Activated CD4-positive, alpha-beta T cell treated with anti-CD3 and anti-CD28 coated beads, Interleukin-2, amount 50 U/mL, for 24 hours (primary cell): ENCODE data around the gene COL7A1.
"Not testable (repeated sequence)": the region's sequence is repeated elsewhere in the genome, so short reads cannot be mapped to it uniquely, and the experiment has no call there.

ENCODE experiments used
- DNase-seq, 2 donors: peaks; one replicate each; pipeline ENCODE4 v3.0.0-alpha.2; 2020; ENCODE audit warnings: low read depth in 1 of 2, low spot score in 1 of 2

COL7A1 gene

GRCh38 chr3:48546203-48546829 lies 48.8 kb downstream of the COL7A1 start:
- no peak for DNase-seq

DNA sequence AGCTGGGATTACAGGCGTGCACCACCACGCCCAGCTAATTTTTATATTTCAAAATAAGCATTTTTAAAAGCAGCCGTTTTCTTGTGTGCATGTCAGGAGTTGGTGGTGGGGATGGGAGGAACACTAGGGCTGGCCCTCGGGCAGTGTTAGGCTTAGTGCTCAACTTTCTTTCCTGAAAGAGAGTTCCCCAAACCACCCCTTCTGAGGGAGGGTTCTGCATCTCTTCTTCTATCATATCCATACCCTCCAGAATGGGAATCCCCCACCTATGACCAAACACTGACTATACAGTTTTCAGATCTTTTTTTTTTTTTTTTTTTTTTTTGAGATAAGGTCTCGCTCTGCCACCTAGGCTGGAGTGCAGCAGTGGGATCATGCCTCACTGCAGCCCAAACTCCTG lies 51.0 kb downstream of the COL7A1 start:
- DNase-seq, result no peak

- no peak for DNase-seq
Measured at GRCh38 chr3:48543271-48543866, 51.8 kb downstream of the COL7A1 start.

- no peak for DNase-seq
Measured at GRCh38 chr3:48538451-48538850, 56.7 kb downstream of the COL7A1 start.

GRCh38 chr3:48536785-48537184 lies 58.3 kb downstream of the COL7A1 start:
- no peak for DNase-seq

GRCh38 chr3:48536116-48536515 lies 59.0 kb downstream of the COL7A1 start:
- DNase-seq, result no peak

DNA sequence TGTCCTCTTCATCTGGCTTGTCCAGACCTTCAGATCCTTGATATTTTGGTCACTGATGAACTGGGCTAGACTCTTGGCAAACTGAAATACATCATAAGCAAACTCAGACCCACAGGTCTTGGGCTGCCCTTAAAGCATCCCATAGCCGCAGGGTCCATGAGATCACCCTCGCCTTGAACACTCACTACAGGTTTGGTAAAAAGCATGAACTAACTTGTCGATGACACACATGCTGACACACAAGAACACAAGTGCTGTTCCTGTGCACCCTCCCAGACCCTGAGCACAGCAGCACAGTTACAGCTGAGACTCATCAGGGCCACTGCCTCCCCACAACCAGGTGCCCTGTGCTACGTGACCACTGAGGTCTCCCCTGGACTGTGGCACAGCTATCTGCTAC lies 59.6 kb downstream of the COL7A1 start:
- no peak for DNase-seq

- DNase-seq, result no peak
Measured at GRCh38 chr3:48532977-48533337, 62.2 kb downstream of the COL7A1 start.

GRCh38 chr3:48532271-48532976 lies 62.7 kb downstream of the COL7A1 start:
- no peak for DNase-seq

GRCh38 chr3:48530701-48531100 lies 64.4 kb downstream of the COL7A1 start:
- DNase-seq, result not testable (repeated sequence)

GRCh38 chr3:48528754-48529153 lies 66.4 kb downstream of the COL7A1 start:
- no peak for DNase-seq

GRCh38 chr3:48528048-48528447 lies 67.1 kb downstream of the COL7A1 start:
- no peak for DNase-seq

DNA sequence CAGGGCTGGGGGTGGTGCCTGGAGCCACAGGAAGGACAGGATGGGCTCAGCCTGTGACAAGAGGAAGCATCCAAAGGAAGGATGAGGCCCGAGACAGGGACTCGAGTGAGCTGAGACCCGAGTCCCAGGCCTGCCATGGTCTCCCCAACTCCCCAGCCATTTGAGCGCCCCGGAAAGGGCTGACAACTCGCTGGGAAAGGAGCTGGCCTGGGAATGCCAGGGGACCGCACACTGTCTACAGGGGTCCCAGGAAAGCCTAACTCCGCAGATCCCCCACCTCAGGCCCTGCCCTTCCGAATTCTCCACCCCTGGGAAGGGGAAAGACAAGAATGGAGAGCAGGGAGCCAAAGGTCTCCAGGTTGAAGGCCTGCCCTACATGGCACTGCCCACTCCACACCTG lies 70.2 kb downstream of the COL7A1 start:
- DNase-seq, result no peak

DNA sequence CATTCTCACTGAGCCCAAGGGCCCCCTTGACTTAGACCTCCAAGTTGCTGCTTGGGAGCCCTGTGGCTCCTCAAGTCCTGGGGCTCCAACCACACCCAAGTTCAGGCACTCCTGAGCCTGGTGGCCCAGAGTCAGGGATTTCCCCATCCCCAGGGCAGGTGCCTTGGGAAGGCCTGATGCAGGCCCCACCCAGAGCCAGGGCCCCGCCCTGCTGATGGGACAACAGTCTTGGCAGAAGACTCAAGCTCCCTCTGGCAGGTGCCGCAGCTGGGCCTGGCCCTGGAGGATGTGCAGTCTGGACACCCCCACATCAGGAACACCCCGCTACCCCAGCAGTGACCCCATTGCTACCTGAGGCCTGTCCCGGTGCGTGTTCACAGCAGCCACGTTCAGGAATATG lies 73.5 kb downstream of the COL7A1 start:
- DNase-seq, result no peak

- DNase-seq, result no peak
Measured at GRCh38 chr3:48519277-48519643, 75.9 kb downstream of the COL7A1 start.

- DNase-seq, result no peak
Measured at GRCh38 chr3:48518638-48519276, 76.4 kb downstream of the COL7A1 start.

- no peak for DNase-seq
Measured at GRCh38 chr3:48518069-48518468, 77.1 kb downstream of the COL7A1 start.

DNA sequence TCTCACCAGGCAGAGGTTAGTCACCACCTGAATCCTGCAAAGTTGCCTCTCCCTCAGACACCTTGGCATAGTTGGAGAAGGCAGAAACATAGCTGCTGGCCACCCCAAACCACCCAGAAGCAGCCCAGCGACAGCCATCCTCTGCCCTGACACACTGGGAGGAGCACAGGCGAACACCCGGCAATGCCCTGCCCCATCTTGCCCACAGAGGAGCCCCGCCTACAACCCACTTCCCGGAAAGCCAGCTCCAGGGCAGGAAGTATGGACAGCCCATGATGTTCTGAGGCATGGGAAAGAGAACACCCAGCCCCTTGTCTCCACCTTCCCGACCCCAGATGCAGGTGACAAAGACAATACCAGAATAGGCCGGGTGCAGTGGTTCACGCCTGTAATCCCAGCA lies 78.6 kb downstream of the COL7A1 start:
- no peak for DNase-seq

DNA sequence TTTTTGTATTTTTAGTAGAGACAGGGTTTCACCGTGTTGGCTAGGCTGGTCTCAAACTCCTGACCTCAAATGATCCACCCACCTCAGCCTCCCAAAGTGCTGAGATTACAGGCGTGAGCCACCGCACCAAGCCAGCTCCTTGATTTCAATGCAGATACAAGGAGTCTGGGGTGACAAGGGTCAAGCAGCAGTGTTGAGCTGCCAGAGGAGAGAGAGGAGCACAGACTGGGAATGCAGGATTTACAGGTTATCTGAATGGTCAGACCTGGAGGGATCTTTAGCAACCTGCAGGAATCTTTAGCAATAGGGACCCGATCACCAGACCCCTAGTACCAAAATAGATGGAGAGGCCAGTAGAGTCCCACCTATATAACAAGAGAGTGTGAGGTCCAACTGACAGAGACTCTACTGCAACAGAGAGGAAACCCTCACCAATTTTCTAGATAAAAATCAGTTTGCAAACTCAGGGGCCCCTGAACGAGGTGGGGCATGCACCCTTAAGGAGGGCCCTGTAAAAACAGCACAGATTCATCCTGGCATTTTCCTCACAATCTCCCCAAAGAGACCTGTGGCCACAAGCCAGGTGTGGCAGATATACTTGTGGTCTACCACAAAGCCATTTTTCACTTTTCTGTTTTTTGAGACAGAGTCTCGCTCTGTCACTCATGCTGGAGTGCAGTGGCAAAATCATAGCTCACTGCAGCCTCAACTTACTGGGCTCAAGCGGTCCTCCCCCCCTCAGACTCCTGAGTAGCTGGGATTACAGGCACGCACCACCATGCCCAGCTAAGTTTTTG lies 80.5 kb downstream of the COL7A1 start:
- DNase-seq, result no peak
